RWPE2 (cell line): ENCODE results near the gene IL10RB.

ENCODE experiments used
- ATAC-seq: fragments of 200-7000 bp; cut with Tn5 transposase; 3 replicates; pipeline ENCODE4 v1.9.1; 2021; ENCODE audit warnings: low read depth
- DNase-seq: peaks from one replicate; pipeline ENCODE4 v3.0.0-alpha.2; 2020; ENCODE audit warnings: low spot score
- H3K27ac ChIP-seq: fragments of 450-650 bp; 2 replicates; pipeline ENCODE4 v1.5.1; 2017; ENCODE audit warnings: mild to moderate bottlenecking; ENCODE audit not compliant: poor library complexity, severe bottlenecking
- H3K27me3 ChIP-seq: fragments of 250-450 bp; sonication (Bioruptor Pico); 2 replicates; pipeline ENCODE4 v1.5.1; 2021; ENCODE audit warnings: mild to moderate bottlenecking, moderate library complexity; ENCODE audit not compliant: insufficient read depth, poor library complexity, severe bottlenecking
- H3K36me3 ChIP-seq: fragments of 250-450 bp; sonication (Bioruptor Pico); 2 replicates; pipeline ENCODE4 v1.5.1; 2020; ENCODE audit warnings: low read depth, mild to moderate bottlenecking, moderate library complexity
- H3K4me1 ChIP-seq: fragments of 250-450 bp; sonication (Bioruptor Pico); 2 replicates; pipeline ENCODE4 v1.5.1; 2021; ENCODE audit warnings: mild to moderate bottlenecking, moderate library complexity; ENCODE audit not compliant: insufficient read depth, poor library complexity, severe bottlenecking
- H3K4me3 ChIP-seq: fragments of 250-450 bp; sonication (Bioruptor Pico); 2 replicates; pipeline ENCODE4 v1.5.1; 2021; ENCODE audit warnings: mild to moderate bottlenecking, moderate library complexity; ENCODE audit not compliant: severe bottlenecking
- H3K9me3 ChIP-seq: fragments of 250-450 bp; sonication (Bioruptor Pico); 2 replicates; pipeline ENCODE4 v1.5.1; 2021; ENCODE audit warnings: mild to moderate bottlenecking, moderate library complexity; ENCODE audit not compliant: severe bottlenecking
- CTCF ChIP-seq: fragments of 450-650 bp; IDR thresholded peaks from one replicate; pipeline ENCODE4 v1.5.1; 2017; ENCODE audit warnings: mild to moderate bottlenecking, moderate library complexity; ENCODE audit not compliant: poor library complexity, severe bottlenecking

Gene IL10RB

GRCh38 chr21:33231526-33231925, 34.6 kb upstream of the IL10RB start:
- H3K4me3 ChIP-seq = no peak overlapping the region
- no peak for TF ChIP-seq CTCF
- 0 out of 2 replicates have a peak, but pooled peaks cover 6% of the 10 kb centered on the region for H3K36me3 ChIP-seq
- ATAC-seq (no peak), DNase-seq (no peak)
- no peaks in the 10 kb centered on the region for H3K9me3 ChIP-seq
- no peaks in the 10 kb centered on the region for H3K27me3 ChIP-seq
- H3K4me1 ChIP-seq = peaks cover 9% of the 10 kb centered on the region
- H3K27ac ChIP-seq = no peak overlapping the region

GRCh38 chr21:33232291-33233034, 33.7 kb upstream of the IL10RB start:
- Histone ChIP-seq H3K36me3 (0 out of 2 replicates have a peak, but pooled peaks cover 6% of the 10 kb centered on the region), H3K27ac (no peak overlapping the region), H3K27me3 (no peaks in the 10 kb centered on the region), H3K4me3 (no peak overlapping the region), H3K4me1 (peaks cover 9% of the 10 kb centered on the region), H3K9me3 (no peaks in the 10 kb centered on the region)
- TF ChIP-seq CTCF = no peak
- ATAC-seq = no peak
- DNase-seq = no peak

GRCh38 chr21:33234635-33235520, 31.3 kb upstream of the IL10RB start:
- H3K36me3 ChIP-seq = 0 out of 2 replicates have a peak, but pooled peaks cover 6% of the 10 kb centered on the region
- H3K4me3 ChIP-seq = no peak overlapping the region
- ATAC-seq (no peak), DNase-seq (no peak)
- peaks cover 9% of the 10 kb centered on the region for H3K4me1 ChIP-seq
- no peak for TF ChIP-seq CTCF
- no peak overlapping the region for H3K27ac ChIP-seq
- no peaks in the 10 kb centered on the region for H3K9me3 ChIP-seq
- H3K27me3 ChIP-seq = no peaks in the 10 kb centered on the region

GRCh38 chr21:33236013-33236686, 30.0 kb upstream of the IL10RB start:
- ATAC-seq = no peak
- peaks cover 6% of the 10 kb centered on the region for H3K4me1 ChIP-seq
- H3K27ac ChIP-seq = no peak overlapping the region

More at GRCh38 chr21:33236013-33236686, 30.0 kb upstream of the IL10RB start:
- no peaks in the 10 kb centered on the region for H3K27me3 ChIP-seq
- no peak for DNase-seq
- no peaks in the 10 kb centered on the region for H3K9me3 ChIP-seq
- H3K4me3 ChIP-seq = no peak overlapping the region
- H3K36me3 ChIP-seq = 0 out of 2 replicates have a peak, but pooled peaks cover 6% of the 10 kb centered on the region
- TF ChIP-seq CTCF = no peak
